HEK293T (cell line): ENCODE results near the gene PLAAT3.
A peak's percentile ranks its signal among the peaks of the same experiment; 100 is the strongest.
"Not testable (repeated sequence)": the region's sequence is repeated elsewhere in the genome, so short reads cannot be mapped to it uniquely, and the experiment has no call there.

ENCODE experiments used
- CTCF ChIA-PET: fragments of 350-600 bp; formaldehyde crosslinking; extraction: SDS; loops from one replicate; lab custom pipeline; 2021; ENCODE audit warnings: antibody characterized with exemption, inconsistent platforms; lab: Yijun Ruan, JAX
- POLR2A ChIA-PET: fragments of 350-600 bp; formaldehyde crosslinking; extraction: SDS; loops from one replicate; lab custom pipeline; 2020; ENCODE audit warnings: antibody characterized with exemption, inconsistent platforms; lab: Yijun Ruan, JAX
- DNase-seq: peaks from one replicate; pipeline ENCODE4 v3.0.0; 2012; ENCODE audit warnings: mixed read lengths; ENCODE audit errors: extremely low spot score
- ARNT ChIP-seq: fragments of 450-650 bp; IDR thresholded peaks from 2 replicates; pipeline ENCODE4 v1.6.1; 2017; ENCODE audit warnings: mild to moderate bottlenecking
- BHLHE40 ChIP-seq: fragments of 450-650 bp; IDR thresholded peaks from 2 replicates; pipeline ENCODE4 v1.6.1; 2016; ENCODE audit warnings: mild to moderate bottlenecking, moderate library complexity, borderline replicate concordance
- CTBP1 ChIP-seq: fragments of 450-650 bp; IDR thresholded peaks from 2 replicates; pipeline ENCODE4 v1.6.1; 2016; ENCODE audit warnings: borderline replicate concordance
- ELF4 ChIP-seq: fragments of 450-650 bp; IDR thresholded peaks from 2 replicates; pipeline ENCODE4 v1.6.1; 2017; ENCODE audit warnings: antibody characterized with exemption
- FOXA1 ChIP-seq: fragments of 450-650 bp; IDR thresholded peaks from 2 replicates; pipeline ENCODE4 v1.6.1; 2016; ENCODE audit warnings: mild to moderate bottlenecking
- FOXK2 ChIP-seq: fragments of 450-650 bp; IDR thresholded peaks from 2 replicates; pipeline ENCODE4 v1.6.1; 2016; ENCODE audit warnings: mild to moderate bottlenecking
- FOXM1 ChIP-seq: fragments of 450-650 bp; IDR thresholded peaks from 2 replicates; pipeline ENCODE4 v1.6.1; 2017; ENCODE audit warnings: mild to moderate bottlenecking, borderline replicate concordance
- HDGF ChIP-seq: fragments of 450-650 bp; IDR thresholded peaks from 2 replicates; pipeline ENCODE4 v1.6.1; 2017; ENCODE audit warnings: antibody characterized with exemption, borderline replicate concordance
- L3MBTL2 ChIP-seq: fragments of 450-650 bp; conservative IDR thresholded peaks from 2 replicates; pipeline ENCODE4 v1.6.1; 2016; ENCODE audit warnings: mild to moderate bottlenecking
- LEF1 ChIP-seq: fragments of 450-650 bp; IDR thresholded peaks from 2 replicates; pipeline ENCODE4 v1.6.1; 2017; ENCODE audit warnings: mild to moderate bottlenecking, borderline replicate concordance
- NFRKB ChIP-seq: fragments of 450-650 bp; IDR thresholded peaks from 2 replicates; pipeline ENCODE4 v1.6.1; 2016; ENCODE audit warnings: mild to moderate bottlenecking, moderate library complexity
- SP1 ChIP-seq: fragments of 450-650 bp; IDR thresholded peaks from 2 replicates; pipeline ENCODE4 v1.6.1; 2017
- SUZ12 ChIP-seq: fragments of 450-650 bp; IDR thresholded peaks from 2 replicates; pipeline ENCODE4 v1.6.1; 2016; ENCODE audit warnings: mild to moderate bottlenecking
- TARDBP ChIP-seq: fragments of 450-650 bp; IDR thresholded peaks from 2 replicates; pipeline ENCODE4 v1.6.1; 2016
- ZNF384 ChIP-seq: fragments of 450-650 bp; IDR thresholded peaks from 2 replicates; pipeline ENCODE4 v1.6.1; 2016
- TF ChIP-seq, protein P1 (sequence below): fragments of 450-650 bp; IDR thresholded peaks from 2 replicates; pipeline ENCODE4 v1.6.1; 2016

Gene PLAAT3

DNA sequence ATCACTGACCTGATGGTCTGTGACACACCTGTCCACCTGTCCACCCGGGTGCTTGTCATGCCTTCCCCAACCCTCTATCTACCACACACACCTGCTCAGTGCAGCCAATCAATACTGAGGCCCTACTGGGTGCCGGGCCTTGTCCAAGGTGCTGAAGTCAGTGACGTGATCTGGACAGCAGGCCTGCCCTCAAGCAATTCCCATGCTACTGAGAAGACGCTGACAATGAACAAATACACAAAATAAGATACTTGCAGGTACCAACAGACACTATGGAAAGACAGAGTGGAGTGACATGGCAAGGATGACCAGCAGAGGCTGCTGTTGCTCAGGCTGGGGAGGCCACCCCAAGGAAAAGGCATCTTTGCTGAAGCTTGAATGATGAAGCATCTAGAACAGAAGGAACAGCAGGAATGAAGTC lies 21.2 kb downstream of the PLAAT3 start:
- POLR2A ChIA-PET, result no interaction called here
- peak; percentile 35 for DNase-seq
- CTCF ChIA-PET, result interaction anchor here (0.6 to 1.2 kb wide), 2 partner anchors 28 to 31 kb away, joined by 3 read pairs; no protein-coding TSS in a partner anchor
- TF ChIP-seq FOXM1 (no peak), FOXK2 (no peak), ZNF384 (no peak), L3MBTL2 (no peak), SUZ12 (no peak), CTBP1 (no peak), FOXA1 (no peak), TARDBP (no peak), LEF1 (no peak), SP1 (no peak), BHLHE40 (no peak), ELF4 (no peak), ARNT (no peak), HDGF (no peak)
- TF ChIP-seq, protein P1, sequence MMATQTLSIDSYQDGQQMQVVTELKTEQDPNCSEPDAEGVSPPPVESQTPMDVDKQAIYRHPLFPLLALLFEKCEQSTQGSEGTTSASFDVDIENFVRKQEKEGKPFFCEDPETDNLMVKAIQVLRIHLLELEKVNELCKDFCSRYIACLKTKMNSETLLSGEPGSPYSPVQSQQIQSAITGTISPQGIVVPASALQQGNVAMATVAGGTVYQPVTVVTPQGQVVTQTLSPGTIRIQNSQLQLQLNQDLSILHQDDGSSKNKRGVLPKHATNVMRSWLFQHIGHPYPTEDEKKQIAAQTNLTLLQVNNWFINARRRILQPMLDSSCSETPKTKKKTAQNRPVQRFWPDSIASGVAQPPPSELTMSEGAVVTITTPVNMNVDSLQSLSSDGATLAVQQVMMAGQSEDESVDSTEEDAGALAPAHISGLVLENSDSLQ, result no peak

DNA sequence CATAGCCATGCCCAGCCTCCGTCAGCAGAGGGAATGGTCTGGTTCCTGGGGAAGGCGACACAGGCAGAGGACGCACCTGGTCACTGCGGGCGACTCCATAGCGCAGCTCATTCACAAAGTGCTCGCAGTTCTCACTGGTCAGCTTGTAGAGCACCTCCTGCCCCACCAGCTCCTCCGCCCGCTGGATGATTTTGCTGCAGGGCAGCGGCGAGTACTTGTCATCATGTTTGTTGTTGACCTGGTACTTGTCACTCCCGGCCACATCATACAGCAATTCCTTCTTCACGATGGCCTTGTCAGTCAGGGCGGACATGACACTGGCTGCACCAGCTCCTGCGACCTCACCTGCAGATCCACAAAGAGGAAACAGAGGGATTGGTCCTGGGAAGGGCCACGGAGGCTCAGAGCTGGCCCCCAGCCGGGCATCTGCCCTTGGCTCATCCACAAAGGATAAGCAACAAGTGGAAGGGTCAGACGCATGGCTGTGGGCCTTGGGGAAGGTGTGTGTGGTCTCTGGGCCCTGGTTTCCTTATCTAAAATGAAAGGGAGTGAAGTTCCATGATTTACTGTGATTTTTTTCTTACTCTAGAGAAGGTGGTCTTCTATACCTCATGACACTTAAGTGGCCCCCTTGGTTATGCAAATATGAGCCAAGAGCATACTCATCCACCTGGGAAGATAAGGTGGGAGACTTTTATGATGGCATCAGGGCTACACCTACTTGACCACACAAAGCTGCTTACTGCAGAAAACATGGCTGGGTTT lies 24.0 kb downstream of the PLAAT3 start:
- CTCF ChIA-PET, result no interaction called here
- no peak for DNase-seq
- TF ChIP-seq ELF4 (no peak), LEF1 (no peak)
- POLR2A ChIA-PET, result no interaction called here

DNA sequence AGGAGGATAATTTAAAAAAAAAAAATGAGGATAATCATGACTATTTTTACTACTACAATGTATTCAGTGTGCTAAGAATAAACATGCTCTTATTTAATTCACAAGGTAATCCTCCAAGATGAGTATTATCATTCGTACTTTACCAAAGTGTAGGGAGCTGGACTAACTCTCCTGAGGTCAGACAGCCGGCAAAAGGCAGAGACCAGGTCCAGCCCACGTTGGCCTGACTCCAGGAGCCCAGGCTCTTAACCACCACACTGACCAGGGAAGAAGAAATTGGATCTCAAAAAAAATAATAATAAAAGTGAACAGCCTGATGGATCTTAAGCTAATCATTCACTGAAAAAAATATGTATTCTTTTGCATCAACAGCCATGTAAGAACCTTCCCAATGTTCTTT lies 25.2 kb downstream of the PLAAT3 start:
- TF ChIP-seq ELF4 (no peak), CTBP1 (no peak), ARNT (no peak), FOXK2 (no peak), SP1 (no peak)
- ChIA-PET CTCF (interaction anchor here (0.5 kb wide), 1 partner anchor 72 kb away, joined by 3 read pairs; no protein-coding TSS in a partner anchor), POLR2A (no interaction called here)
- DNase-seq, result no peak

DNA sequence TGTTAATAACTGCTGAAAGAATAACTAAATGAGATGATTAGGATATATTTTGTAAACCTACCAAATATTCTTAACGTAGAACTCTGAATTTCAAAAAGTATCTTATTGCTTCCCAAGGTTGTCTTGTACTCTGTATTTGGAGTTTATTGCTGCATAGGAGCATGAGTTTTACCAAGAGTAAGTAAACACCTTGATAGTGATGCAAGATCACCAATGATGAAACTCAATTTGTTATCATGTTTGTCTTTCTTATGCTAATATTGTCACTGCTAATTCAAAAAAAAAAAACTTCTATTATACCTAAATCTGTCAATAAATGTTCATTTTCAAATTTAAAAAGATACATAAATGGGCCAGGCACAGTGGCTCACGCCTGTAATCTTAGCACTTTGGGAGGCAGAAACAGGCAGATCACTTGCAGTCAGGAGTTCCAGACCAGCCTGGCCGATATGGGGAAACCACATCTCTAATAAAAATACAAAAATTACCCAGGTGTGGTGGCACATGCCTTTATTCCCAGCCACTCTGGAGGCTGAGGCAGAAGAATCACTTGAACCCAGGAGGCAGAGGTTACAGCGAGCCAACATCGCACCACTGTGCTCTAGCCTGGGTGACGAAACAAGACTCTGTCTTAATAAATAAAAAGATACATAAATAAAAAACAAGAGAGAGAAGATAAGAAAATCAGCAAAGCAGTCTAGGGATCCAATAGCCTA lies 27.6 kb downstream of the PLAAT3 start:
- TF ChIP-seq FOXM1, result no peak
- no peak for TF ChIP-seq L3MBTL2
- TF ChIP-seq SP1, result no peak
- TF ChIP-seq LEF1, result no peak
- TF ChIP-seq ARNT, result no peak
- no peak for TF ChIP-seq SUZ12
- no peak for TF ChIP-seq HDGF
- TF ChIP-seq CTBP1, result no peak
- no peak for TF ChIP-seq FOXA1
- TF ChIP-seq FOXK2, result no peak
- no peak for TF ChIP-seq ELF4
- no peak for TF ChIP-seq ZNF384
- TF ChIP-seq, protein P1, result no peak
- no peak for DNase-seq
- POLR2A ChIA-PET, result no interaction called here
- CTCF ChIA-PET, result no interaction called here

DNA sequence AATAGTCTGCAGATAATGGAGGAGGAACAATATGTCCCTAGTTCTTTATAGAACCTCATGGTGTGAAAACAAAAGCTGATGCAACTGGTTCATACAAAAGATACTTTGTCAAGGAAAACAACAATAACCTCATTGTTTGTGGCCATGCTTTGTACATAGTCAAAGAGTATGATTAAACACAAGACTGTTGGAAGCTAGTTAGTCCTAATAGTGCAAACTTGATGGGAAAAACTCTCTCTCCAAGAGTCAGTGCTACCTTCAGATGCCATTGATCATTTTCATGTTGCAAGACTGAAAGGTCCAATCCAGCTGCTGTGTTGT lies 30.9 kb downstream of the PLAAT3 start:
- no peak for DNase-seq
- ChIA-PET POLR2A (interaction anchor here (0.9 kb wide), 1 partner anchor 98 kb away, joined by 3 read pairs; the partner anchor contains the start of gene RTN3), CTCF (no interaction called here)
- TF ChIP-seq HDGF (no peak), ELF4 (no peak), SUZ12 (no peak), FOXM1 (no peak), LEF1 (no peak), FOXA1 (no peak), FOXK2 (no peak), BHLHE40 (no peak), ARNT (no peak), NFRKB (no peak), CTBP1 (no peak), TARDBP (no peak), SP1 (no peak), L3MBTL2 (no peak), ZNF384 (no peak)
- TF ChIP-seq, protein P1, result no peak

DNA sequence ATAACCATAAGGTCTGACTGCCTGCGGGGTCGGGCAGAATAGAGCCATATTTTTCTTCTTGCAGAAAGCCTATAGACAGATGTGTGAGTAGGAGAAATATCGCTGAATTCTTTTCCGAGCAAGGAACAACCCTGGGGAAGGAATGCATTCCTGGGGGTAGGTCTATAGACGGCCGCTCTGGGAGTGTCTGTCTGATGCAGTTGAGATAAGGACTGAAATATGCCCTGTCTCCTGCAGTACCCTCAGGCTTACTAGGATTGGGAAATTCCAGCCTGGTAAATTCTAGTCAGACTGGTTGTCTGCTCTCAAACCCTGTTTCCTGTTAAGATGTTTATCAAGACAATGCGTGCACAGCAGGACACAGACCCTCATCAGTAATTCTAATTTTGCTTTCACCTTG lies 33.0 kb downstream of the PLAAT3 start:
- DNase-seq, POLR2A ChIA-PET, CTCF ChIA-PET: not testable (repeated sequence)

DNA sequence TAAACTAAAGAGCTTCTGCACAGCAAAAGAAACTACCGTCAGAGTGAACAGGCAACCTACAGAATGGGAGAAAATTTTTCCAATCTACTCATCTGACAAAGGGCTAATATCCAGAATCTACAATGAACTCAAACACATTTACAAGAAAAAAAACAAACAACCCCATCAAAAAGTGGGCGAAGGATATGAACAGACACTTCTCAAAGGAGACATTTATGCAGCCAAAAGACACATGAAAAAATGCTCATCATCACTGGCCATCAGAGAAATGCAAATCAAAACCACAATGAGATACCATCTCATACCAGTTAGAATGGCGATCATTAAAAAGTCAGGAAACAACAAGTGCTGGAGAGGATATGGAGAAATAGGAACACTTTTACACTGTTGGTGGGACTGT lies 35.4 kb downstream of the PLAAT3 start:
- POLR2A ChIA-PET, CTCF ChIA-PET, DNase-seq: not testable (repeated sequence)
